ENCODE results near the gene SLC10A7.

The SLC10A7 gene, protein sequence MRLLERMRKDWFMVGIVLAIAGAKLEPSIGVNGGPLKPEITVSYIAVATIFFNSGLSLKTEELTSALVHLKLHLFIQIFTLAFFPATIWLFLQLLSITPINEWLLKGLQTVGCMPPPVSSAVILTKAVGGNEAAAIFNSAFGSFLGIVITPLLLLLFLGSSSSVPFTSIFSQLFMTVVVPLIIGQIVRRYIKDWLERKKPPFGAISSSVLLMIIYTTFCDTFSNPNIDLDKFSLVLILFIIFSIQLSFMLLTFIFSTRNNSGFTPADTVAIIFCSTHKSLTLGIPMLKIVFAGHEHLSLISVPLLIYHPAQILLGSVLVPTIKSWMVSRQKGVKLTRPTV

DNA sequence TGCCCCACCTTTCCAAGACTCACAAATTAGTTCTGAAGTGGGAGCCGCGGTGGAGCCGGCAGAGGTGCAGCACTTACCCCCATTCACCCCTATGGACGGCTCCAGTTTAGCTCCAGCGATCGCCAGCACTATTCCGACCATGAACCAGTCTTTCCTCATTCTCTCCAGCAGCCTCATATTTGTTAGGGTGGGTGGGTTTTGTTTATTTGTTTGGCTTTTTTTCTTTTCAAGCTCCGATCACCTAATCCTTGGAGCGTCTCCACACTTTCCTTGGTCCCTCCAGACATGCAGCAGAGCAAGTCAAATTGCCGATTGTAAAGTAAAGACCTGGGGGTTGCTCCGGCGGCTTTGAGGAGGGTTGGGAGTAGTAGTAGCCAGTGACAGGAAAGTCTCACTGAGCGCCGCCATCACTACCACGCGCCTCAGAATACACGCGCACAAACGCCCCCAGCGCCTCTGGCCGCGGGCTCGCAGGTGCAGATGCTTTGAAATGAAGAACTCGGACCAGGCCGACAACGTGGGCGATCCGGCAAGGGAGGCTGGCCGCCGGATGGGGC lies at the start of gene SLC10A7:
SLC10A7 (minus strand) TSS at position 400 of the 557 bp plus-strand sequence; CDS start at position 177, 223 bp downstream.
- peak; percentile 57 to 63 for DNase-seq (ENCODE audit: low read depth in 2 of 2)

DNA sequence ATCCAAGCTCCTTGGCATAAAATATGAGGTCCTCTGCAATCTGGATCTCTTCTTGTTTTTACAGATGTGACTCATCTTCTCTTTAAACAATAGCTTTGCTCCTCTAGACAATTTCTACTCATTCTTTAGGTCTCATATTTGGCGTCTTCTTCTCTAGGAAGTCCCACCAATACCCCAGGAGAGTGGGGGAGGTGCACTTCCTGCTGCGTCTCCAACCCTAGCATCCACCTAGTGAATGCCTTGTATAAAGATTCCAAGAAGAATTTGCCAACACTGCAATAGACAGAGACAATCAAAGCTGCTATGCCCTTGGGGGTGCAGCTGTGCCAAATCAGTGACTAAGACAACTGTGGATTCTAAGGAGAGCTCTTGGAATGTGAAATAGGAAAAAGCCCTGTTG lies 45.7 kb upstream of the SLC10A7 start:
- DNase-seq (ENCODE audit: low read depth in 2 of 2): no peak

DNA sequence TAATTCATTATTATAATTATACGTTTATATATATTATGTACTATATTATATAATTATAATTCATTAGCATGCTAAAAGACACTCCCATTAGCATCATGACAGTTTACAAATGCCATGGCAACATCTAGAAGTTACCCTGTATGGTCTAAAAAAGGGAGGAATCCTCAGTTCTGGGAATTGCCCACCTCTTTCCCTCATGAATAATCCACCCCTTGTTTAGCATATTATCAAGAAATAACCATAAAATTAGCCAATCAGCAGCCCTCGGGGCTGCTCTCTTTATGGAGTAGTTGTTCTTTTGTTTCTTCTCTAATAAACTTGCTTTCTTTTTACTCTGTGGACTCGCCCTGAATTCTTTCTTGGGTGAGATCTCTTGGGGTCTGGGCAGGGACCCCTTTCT lies 42.8 kb upstream of the SLC10A7 start:
- DNase-seq (ENCODE audit: low read depth in 2 of 2): no peak

DNA sequence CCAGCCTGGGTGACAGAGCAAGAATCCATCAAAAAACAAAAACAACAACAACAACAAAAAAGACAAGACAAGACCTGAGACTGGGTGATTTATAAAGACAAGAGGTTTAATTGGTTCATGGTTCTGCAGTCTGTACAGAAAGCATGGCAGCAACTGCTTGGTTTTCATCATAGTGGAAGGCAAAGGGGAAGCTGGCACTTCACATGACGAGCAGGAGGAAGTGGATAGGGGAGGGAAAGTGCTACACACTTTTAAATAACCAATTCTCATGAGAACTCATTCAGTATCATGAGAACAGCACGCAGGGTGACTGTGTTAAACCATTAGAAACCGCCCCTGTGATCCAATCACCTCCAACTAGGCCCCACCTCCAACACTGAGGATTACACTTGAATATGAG lies 28.4 kb upstream of the SLC10A7 start:
- DNase-seq (ENCODE audit: low read depth in 2 of 2): no peak

DNA sequence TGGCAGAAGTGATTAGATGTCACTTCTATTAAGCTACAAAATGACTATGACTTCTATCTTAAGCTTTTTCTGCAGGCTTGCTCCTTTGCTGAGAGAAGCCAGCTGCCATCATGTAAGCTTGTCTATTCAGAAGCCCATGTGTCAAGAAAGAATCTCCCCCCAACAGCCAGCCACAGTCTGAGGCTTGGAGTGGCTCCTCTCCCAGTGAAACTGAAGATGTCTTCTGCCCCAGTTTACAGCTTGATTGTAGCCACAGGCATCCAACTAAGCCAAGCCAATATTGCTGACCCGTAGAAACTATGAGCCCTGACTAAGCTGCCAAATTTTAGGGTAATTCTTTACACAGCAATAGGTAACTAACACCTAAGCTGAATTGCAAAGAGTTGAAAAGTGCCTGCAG lies 26.7 kb upstream of the SLC10A7 start:
- no peak for DNase-seq (ENCODE audit: low read depth in 2 of 2)

DNA sequence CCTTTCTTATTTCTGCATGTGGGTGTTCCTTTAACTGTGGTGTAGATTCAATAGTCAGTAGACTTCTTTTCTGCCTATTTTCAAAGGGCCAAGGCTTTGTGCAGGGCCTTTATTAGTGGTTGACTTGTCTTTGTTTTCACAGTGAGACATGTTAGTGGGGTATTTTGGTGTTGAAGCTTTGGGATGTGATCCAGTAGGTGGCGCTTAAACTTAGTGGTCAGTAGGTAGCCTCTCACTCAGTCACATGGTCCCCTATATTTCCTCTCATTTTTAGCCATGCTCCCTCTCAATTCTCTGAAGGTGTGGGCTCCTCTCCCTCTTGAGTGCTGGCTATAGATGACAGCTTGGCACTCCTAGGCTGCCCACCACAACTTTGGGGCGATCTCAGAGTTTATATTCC lies 23.4 kb upstream of the SLC10A7 start:
- no peak for DNase-seq (ENCODE audit: low read depth in 2 of 2)

DNA sequence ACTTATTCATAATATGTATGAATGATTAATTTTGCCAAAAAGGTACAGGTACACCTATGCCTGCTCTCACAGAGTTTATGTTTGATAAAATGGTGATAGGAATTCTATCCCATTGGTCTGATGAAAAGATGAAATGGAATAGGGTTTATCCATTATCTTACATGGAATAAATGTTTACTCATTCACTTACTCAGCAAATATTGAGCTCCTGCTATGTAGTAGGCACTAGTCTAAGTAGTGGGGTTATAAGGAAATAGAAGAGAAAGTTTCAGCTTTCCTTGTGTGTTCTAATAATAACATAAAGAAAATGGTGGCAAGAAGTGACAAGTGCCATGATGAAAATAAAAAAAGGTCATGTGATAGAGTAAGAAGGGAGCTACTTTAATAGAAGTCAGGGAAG lies 12.4 kb upstream of the SLC10A7 start:
- no peak for DNase-seq (ENCODE audit: low read depth in 2 of 2)

DNA sequence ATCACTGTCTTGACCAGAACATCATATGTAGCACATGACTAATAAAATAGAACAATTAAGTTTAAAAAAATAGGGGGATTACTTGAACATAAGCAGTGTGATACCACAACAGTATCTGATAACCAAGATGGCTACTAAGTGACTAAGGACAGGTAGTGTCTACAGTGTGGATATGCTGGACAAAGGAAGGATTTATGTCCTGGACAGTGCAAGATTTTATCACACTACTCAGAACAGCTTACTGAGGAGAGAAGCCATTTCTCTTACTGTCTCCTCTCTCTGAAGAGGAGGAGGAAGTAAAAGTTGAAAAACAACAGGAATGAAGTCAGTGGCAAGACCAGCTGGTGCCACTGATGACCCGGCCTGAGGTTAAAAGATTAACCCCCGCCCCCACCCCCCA lies 4.0 kb upstream of the SLC10A7 start:
- DNase-seq (ENCODE audit: low read depth in 2 of 2): no peak

DNA sequence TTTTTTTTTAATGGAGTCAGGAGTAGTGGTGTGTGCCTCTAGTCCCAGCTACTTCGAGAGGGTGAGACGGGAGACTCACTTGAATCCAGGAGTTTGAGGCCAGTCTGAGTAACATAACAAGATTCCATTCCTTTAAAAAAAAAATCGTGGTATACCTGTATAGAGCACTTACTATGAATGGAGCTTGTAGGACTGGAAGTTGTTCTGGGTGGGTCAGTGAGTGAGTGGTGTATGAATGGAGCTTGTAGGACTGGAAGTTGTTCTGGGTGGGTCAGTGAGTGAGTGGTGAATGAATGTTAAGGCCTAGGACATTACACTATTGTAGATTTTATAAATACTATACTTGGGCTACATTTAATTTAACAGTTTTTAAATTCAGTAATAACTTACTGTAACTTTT lies 2.9 kb upstream of the SLC10A7 start:
- no peak for DNase-seq (ENCODE audit: low read depth in 2 of 2)

DNA sequence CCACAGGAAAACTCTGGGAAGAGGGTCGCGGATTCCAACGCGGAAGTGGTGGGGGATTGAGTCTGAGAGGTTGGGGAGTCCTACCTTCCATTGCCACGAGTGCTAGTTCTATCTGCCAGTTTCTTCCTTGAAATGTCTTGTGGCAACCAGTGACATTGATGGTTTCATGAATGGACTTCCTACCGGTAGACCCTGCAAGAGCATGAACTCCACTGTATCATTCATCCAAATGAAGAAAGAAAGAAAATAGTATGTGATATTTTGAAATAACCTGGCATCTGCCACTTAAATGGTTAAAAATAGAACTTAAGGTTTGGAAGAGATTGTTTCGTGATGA lies 1.1 kb upstream of the SLC10A7 start:
- no peak for DNase-seq (ENCODE audit: low read depth in 2 of 2)

DNA sequence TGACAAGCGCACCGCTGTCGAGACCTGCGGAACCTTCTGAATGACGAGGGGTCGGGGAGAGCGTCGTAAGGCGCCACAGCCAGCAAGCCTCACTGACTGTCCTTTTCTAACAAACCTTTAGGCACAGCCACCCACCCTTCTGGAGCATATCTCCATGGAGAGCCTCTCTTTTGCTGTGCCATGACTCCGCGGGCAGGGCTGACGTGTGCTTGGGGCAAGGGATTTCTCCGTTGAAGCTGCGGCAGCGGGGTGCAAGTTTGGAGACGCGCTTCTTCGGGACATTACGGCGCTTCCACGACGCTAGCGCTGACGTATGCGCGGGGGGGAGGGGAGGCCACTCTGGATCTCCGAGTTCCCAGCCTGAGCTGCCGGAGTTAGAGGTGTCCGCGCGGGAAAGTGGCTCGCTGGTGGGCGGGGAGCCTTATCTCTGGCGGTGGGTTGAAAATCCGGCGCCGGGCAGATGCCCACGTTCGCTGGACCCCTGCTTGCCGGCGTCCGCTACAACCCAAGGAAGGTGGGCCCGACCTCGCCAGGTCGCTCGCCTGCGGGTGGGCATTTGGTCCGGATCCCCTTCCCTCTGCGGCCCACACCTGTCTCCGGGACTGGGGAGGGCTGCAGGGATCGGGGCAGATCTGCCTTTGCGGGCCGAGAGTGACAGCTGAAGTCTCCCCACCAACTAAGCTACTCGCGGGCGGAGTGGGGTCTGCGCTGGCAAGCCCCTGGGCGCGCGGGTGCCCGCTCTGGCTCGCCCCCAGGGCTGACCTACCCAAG lies 543 bp upstream of the SLC10A7 start:
- peak; percentile 78 to 85 for DNase-seq (ENCODE audit: low read depth in 2 of 2)

DNA sequence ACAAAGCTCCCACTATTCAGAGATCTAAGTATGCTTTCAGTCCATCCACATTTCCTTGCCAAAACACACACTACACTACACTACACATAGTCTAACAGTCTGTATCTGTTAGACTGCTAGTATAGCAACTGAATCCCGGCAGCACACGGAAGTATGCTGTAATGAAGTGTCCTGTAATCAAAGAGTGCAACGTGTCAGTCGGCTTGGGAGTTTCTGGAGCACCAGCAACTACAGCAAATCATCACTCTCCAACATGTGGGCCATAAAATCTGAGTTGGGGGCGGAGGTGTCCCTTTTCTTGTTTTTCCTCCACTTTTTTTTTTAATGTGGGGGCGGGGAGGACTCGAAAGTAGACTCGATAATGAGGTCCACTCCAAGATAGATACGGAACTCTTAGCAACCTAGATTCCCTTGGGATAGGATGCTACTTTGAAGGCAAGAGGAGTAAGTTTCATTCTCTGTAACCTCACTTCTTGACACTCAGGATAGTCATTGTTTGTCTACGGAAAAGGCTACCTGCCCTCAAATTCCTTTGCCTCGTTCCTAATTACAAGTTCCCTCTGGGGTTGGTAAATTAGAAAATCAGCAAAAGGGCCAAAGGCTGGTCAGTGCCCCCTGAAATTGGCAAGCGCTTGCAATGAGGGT lies 722 bp downstream of the SLC10A7 start:
- no peak for DNase-seq (ENCODE audit: low read depth in 2 of 2)

DNA sequence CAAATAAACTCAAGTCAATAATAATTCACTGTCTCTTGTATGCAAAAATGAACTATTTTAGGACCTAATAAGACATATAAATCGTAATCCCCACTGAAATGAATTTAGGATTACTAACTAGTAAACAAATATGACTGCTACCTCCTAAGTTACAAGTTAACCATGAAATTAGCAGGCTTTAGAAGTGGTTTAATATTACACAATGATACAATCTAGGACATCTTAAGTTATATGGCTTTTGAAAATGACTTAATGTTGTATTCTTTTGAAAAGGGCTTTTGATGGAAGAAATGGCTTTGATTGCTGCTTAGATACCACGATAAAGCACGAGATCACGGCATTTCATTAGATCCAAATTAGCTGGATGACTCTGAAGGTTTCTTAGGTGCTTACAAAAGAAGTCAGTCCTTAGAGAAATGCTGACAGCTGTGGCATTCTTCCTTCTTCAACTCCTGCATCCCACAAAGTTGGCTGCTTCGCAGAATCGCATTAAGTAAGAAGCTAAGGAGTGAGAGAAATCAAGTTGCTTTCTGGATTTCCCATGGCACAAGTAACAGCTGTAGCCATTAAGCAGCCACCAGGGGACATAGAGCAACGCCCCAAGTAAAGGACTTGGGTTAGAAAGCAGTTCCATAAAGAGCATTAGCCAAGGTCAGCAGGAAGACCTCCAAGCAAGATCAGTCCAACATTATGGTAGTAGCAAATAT lies 6.9 kb downstream of the SLC10A7 start:
- no peak for DNase-seq (ENCODE audit: low read depth in 2 of 2)

DNA sequence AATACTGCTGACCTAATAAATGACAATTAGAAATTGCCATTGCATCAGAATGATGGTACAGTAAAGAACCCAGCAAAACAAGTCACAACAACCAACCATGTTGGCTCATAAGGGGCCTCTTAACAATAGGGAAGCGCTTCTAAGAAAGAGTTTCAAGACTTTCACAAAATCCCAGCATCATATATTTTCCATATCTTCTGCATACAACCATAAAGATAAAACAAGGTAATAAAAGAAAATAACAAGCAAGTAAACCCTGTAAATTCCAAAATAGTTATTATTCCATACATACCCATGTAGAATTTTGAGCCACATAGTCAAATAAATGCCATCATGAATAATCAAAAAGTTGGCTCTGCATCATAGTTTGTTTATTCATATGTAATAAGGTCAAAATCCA lies 8.2 kb downstream of the SLC10A7 start:
- DNase-seq (ENCODE audit: low read depth in 2 of 2): no peak

DNA sequence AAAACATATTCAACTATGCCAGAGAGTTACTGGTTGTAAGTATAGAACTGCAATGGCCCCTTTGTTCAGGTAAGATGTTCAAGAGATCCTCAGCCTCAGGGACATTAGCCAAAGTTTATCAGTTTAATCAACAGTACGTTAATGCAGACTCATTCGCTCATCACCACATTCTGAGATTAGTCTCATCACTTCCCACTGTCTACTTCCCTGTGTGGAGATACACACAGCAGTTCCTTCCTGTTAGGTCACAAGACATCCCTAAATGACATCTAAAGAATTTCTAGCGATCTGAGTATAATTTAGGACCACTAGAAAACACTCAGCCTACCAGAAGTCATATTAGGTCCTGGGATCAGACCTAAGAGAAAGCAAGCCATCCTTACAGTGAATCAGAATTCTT lies 10.4 kb downstream of the SLC10A7 start:
- no peak for DNase-seq (ENCODE audit: low read depth in 2 of 2)

DNA sequence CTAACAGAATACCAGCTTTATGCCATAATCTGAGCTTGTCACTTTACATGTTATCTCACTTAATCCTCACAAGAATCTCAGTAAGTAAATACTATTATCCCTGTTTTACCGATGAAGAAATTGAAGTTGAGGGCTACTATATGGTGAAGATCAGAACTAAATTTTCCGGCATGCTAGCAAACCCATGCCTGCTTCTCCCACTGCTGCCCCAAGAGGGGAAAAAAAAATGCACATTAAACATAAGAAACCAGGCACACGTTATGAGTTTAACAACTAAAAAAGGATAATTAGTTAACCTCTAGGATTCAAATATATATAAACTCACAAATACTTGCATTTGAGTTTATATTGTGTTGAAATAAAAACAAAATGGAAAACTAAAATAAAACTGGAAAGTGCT lies 10.8 kb downstream of the SLC10A7 start:
- no peak for DNase-seq (ENCODE audit: low read depth in 2 of 2)

DNA sequence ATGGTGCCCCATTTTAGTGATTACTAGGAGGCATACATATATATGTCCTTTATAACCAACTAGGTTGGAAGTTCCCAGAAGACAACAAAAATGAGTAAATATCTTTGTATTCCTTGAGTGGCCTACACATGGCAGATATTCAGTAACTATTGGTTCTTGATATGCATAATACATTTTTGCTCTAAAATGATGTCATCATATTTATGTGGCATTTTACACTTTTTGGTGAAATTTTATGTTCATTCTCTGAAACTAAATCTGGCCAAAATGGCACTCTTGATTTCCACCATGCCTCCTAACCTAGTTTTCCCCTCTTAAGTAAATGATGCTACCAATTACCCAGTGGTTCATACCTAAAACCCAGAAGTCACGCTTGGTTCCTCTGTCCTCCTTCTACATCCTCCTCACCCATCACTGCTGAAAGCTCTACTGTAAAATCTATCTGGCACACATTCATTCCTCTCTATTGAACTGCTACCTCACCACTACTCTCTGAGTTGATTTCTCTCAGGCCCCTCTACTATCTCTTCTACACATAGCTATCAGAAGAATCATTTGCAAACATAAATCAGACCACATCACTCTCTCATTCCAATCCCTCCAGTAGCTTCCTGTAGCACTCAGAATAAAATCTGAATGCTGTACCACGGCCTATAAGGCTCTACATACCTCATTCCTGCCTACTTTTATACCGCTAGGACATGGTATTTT lies 13.4 kb downstream of the SLC10A7 start:
- DNase-seq (ENCODE audit: low read depth in 2 of 2): no peak

DNA sequence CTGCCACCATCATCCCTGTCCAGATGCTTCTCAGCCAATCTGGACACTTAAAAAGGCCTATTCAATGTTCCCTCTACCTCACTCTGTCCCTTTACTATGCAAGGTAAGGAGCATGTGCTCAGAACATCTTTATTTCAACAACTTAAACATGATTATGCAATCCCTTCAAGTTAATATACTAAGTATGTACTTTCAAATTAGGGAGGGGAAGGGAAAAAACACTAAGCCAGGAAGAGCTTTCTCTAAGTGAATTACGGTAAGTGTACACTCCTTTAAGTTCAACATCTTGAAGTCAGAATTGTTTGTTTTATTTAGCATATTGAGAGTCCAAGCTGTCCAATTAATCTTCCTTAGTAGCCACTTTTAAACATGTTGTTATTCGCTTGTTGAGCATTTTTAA lies 14.1 kb downstream of the SLC10A7 start:
- no peak for DNase-seq (ENCODE audit: low read depth in 2 of 2)

DNA sequence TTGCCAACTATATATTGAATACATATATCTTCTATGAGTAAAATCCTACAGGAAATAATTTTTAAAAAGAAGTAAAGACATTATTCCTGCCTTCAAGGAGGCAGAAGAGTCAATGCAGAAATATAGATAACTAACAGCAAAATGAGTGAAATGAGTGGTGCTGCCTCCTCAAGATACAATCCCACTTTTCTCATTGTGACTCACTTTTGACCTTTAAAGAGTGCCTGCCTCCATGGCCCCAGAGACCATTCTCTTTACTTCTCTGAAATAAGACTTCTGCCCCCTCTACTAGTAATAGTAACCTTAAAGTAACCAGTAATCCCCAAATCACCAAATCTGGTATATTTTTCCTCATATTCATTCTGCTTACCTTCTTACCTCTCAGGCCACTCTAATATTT lies 15.5 kb downstream of the SLC10A7 start:
- no peak for DNase-seq (ENCODE audit: low read depth in 2 of 2)

DNA sequence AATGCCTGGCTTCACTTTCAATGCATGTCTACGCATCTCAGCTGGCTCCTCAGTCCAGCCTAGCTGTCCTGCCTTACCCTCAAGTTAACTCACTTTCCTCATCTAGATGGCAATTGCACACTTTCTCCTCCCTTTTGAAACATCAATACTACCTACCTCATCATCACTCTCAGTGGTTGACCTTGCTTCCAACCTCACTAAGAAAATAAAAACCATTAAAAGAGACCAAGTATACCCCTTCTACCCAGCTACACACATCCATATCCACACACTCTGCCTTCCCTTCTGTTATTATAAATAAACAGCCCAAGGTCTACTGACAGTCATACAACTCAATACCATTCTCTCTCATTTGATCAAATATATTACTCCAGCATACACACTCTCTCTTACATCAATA lies 21.5 kb downstream of the SLC10A7 start:
- no peak for DNase-seq (ENCODE audit: low read depth in 2 of 2)

DNA sequence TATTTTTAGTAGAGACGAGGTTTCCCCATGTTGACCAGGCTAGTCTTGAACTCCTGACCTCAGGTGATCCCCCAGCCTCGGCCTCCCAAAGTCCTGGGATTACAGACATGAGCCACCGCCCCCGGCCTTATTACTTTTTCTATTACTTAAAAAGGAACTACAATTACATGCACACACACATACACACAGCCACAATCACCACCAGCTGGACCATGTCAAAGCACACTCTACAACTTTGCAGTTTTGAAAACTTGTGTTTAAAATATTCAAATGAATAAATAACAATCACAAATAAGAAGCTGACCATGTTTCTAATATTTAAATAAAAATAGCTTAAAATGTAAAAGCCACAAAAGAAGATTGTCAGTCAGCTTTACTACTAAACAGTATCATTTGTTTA lies 23.4 kb downstream of the SLC10A7 start:
- DNase-seq (ENCODE audit: low read depth in 2 of 2): no peak

Data from stimulated activated CD8-positive, alpha-beta memory T cell treated with anti-CD3 and anti-CD28 coated beads, Interleukin-2, amount 100 ng/mL, for 48 hours (primary cell).